ENCODE measurements around the gene RNGTT. TPM values are rescaled to one million over a fixed set of nuclear protein-coding genes. Genes with fewer than 3 reads are reported as not detected.

RNGTT gene
- total RNA-seq, 2 experiments from 2014 or later = 22.1 to 22.2 TPM

DNA sequence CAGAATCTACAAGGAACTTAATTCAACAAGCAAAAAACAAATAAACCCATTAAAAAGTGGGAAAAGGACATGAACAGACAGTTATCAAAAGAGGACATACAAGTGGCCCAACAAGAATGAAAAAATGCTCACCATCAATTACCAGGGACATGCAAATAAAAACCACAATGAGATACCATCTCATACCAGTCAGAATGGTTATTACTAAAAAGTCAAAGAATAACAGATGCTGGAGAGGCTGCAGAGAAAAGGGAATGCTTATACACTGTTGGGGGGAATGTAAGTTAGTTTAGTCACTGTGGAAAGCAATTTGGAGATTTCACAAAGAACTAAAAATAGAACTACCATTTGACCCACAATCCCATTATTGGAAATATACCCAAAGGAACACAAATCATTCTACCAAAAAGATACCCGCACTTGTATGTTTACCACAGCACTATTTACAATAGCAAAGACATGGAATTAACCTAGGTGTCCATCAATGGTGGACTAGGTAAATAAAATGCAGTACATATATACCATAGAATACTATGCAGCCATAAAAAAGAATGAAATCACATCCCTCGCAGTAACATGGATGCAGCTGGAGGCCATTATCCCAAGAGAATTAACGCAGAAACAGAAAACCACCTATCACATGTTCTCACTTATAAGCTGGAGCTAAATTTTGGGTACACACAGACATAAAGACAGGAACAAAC, 48.4 kb downstream of the RNGTT start:
- H3K4me3 Mint-ChIP-seq = no peak overlapping the region
- TF ChIP-seq, protein P1, sequence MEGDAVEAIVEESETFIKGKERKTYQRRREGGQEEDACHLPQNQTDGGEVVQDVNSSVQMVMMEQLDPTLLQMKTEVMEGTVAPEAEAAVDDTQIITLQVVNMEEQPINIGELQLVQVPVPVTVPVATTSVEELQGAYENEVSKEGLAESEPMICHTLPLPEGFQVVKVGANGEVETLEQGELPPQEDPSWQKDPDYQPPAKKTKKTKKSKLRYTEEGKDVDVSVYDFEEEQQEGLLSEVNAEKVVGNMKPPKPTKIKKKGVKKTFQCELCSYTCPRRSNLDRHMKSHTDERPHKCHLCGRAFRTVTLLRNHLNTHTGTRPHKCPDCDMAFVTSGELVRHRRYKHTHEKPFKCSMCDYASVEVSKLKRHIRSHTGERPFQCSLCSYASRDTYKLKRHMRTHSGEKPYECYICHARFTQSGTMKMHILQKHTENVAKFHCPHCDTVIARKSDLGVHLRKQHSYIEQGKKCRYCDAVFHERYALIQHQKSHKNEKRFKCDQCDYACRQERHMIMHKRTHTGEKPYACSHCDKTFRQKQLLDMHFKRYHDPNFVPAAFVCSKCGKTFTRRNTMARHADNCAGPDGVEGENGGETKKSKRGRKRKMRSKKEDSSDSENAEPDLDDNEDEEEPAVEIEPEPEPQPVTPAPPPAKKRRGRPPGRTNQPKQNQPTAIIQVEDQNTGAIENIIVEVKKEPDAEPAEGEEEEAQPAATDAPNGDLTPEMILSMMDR (IDR thresholded peaks at IDR 0.05) = no peak
- no peak overlapping the region for H3K27ac Mint-ChIP-seq
- H3K27me3 Mint-ChIP-seq = no peaks in the 10 kb centered on the region
- intact Hi-C loops (cut with micrococcal nuclease) = no loop called here
- H3K9me3 Mint-ChIP-seq = peaks cover 3% of the 10 kb centered on the region
- no peak for DNase-seq
- CTCF ChIA-PET = no interaction called here
- POLR2A ChIA-PET = no interaction called here
- peaks cover 50% of the 10 kb centered on the region for H3K4me1 Mint-ChIP-seq (ENCODE audit: low read depth)
- no peak for ATAC-seq
- H3K36me3 Mint-ChIP-seq (ENCODE audit: low read depth) = peaks cover 27% of the 10 kb centered on the region

DNA sequence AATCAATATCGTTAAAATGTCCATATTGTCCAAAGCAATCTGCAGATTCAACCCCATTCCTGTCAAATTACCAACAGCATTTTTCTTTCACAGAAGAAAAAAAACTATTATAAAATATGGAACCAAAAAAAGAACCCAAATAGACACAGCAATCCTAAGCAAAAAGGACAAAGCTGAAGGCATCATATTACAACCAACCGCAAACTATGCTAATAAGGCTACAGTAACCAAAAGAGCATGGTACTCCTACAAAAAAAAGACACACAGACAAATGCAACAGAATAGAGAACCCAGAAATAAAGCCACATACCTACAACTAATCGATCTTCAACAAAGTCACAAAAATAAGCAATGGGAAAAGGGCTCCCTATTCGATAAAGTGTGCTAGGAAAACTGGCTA, 49.2 kb downstream of the RNGTT start:
- DNase-seq = no peak
- intact Hi-C loops (cut with micrococcal nuclease) = no loop called here
- CTCF ChIA-PET = no interaction called here
- no peak for ATAC-seq
- peaks cover 3% of the 10 kb centered on the region for H3K9me3 Mint-ChIP-seq
- H3K36me3 Mint-ChIP-seq (ENCODE audit: low read depth) = peaks cover 29% of the 10 kb centered on the region
- H3K27ac Mint-ChIP-seq = no peak overlapping the region
- TF ChIP-seq, protein P1 (IDR thresholded peaks at IDR 0.05) = no peak
- POLR2A ChIA-PET = no interaction called here
- H3K4me1 Mint-ChIP-seq (ENCODE audit: low read depth) = peaks cover 58% of the 10 kb centered on the region
- no peak overlapping the region for H3K4me3 Mint-ChIP-seq
- no peaks in the 10 kb centered on the region for H3K27me3 Mint-ChIP-seq

DNA sequence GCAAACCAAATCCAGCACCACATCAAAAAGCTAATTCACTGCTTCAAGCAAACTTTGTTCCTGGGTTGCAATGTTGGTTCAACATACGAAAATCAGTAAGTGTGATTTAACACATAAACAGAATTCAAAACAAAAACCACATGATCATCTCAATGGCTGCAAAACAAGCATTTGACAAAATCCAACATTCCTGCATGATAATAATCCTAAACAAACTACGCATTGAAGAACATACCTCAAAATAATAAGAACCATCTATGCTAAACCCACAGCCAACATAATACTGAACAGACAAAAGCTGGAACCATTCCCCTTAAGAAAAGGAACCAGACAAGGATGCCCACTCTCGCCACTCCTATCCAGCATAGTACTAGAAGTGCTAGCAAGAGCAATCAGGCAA, 49.9 kb downstream of the RNGTT start:
- peaks cover 31% of the 10 kb centered on the region for H3K36me3 Mint-ChIP-seq (ENCODE audit: low read depth)
- peaks cover 3% of the 10 kb centered on the region for H3K9me3 Mint-ChIP-seq
- TF ChIP-seq, protein P1 (IDR thresholded peaks at IDR 0.05) = no peak
- no peak overlapping the region for H3K4me3 Mint-ChIP-seq
- DNase-seq = no peak
- intact Hi-C loops (cut with micrococcal nuclease) = no loop called here
- no peak overlapping the region for H3K27ac Mint-ChIP-seq
- POLR2A ChIA-PET = no interaction called here
- peaks cover 64% of the 10 kb centered on the region for H3K4me1 Mint-ChIP-seq (ENCODE audit: low read depth)
- no peak for ATAC-seq
- H3K27me3 Mint-ChIP-seq = no peaks in the 10 kb centered on the region
- CTCF ChIA-PET = interaction anchor here (0.6 kb wide), 1 partner anchor 556 kb away, joined by 3 read pairs; no protein-coding TSS in a partner anchor

GRCh38 chr6:88910922-88911778, 52.3 kb downstream of the RNGTT start:
- ChIA-PET POLR2A (no interaction called here), CTCF (interaction anchor here (1.3 kb wide), 1 partner anchor 10 kb away, joined by 4 read pairs; no protein-coding TSS in a partner anchor)
- ATAC-seq (no peak), DNase-seq (no peak)
- Mint-ChIP-seq H3K9me3 (peaks cover 7% of the 10 kb centered on the region), H3K27me3 (no peaks in the 10 kb centered on the region), H3K4me3 (no peak overlapping the region), H3K4me1 (ENCODE audit: low read depth) (peaks cover 57% of the 10 kb centered on the region), H3K27ac (no peak overlapping the region), H3K36me3 (ENCODE audit: low read depth) (peaks cover 28% of the 10 kb centered on the region)
- intact Hi-C loops (cut with micrococcal nuclease) = no loop called here
- TF ChIP-seq, protein P1 (IDR thresholded peaks at IDR 0.05) = no peak

All from activated CD8-positive, alpha-beta T cell treated with anti-CD3 and anti-CD28 coated beads for 36 hours (primary cell).